Brain microvascular endothelial cell (primary cell): ENCODE results near the gene TMEM94.

Experiments used
- DNase-seq: peaks from one replicate; pipeline ENCODE4 v3.0.0-alpha.2; 2020
- H3K27ac ChIP-seq: fragments of 250-450 bp; sonication (Bioruptor Pico); 2 replicates; pipeline ENCODE4 v1.5.1; 2020; ENCODE audit warnings: mild to moderate bottlenecking, moderate library complexity
- H3K27me3 ChIP-seq: fragments of 250-450 bp; sonication (Bioruptor Pico); replicated peaks from 2 replicates; pipeline ENCODE4 v1.5.1; 2020; ENCODE audit warnings: mild to moderate bottlenecking
- H3K36me3 ChIP-seq: fragments of 250-450 bp; sonication (Bioruptor Pico); replicated peaks from 2 replicates; pipeline ENCODE4 v1.5.1; 2020; ENCODE audit warnings: mild to moderate bottlenecking
- H3K4me3 ChIP-seq: 2 replicates; pipeline ENCODE4 v1.5.1; 2011; ENCODE audit warnings: low read depth, mild to moderate bottlenecking, control low read depth, low read length, moderate library complexity
- in situ Hi-C: cut with HindIII; loops from 2 replicates; pipeline ENCODE4 v1.10.0; 2017; ENCODE audit warnings: low sequenced_read_pairs, low pct_ligation_motif_present
- TF ChIP-seq, protein P1 (sequence below): IDR thresholded peaks from 2 replicates; pipeline ENCODE4 v1.5.1; 2011; ENCODE audit warnings: low read depth, mild to moderate bottlenecking, moderate library complexity, low read length, control low read depth, inconsistent platforms; ENCODE audit errors: missing control alignments

The TMEM94 gene

DNA sequence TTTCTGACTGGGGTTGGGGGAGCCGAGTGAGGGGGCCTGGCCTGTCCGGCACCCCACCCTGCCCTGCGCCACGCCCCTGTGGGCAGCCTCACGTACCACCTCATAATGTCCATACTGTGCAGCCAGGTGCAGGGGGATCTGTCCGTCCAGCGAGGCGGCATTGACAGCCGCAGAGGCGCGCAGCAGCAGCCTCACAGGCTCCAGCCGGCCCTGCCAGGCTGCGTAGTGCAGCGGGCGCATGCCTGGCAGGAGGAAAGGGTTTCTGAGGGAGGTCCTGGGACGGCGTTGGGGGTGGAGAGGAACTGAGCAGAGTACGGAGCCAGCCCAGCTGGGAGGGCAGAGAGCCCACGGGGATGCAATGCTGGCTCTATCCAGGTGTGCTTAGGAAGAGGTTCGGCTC is 50.5 kb downstream of the TMEM94 start:
- TF ChIP-seq, protein P1, sequence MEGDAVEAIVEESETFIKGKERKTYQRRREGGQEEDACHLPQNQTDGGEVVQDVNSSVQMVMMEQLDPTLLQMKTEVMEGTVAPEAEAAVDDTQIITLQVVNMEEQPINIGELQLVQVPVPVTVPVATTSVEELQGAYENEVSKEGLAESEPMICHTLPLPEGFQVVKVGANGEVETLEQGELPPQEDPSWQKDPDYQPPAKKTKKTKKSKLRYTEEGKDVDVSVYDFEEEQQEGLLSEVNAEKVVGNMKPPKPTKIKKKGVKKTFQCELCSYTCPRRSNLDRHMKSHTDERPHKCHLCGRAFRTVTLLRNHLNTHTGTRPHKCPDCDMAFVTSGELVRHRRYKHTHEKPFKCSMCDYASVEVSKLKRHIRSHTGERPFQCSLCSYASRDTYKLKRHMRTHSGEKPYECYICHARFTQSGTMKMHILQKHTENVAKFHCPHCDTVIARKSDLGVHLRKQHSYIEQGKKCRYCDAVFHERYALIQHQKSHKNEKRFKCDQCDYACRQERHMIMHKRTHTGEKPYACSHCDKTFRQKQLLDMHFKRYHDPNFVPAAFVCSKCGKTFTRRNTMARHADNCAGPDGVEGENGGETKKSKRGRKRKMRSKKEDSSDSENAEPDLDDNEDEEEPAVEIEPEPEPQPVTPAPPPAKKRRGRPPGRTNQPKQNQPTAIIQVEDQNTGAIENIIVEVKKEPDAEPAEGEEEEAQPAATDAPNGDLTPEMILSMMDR = no peak
- Histone ChIP-seq H3K27me3 (no peaks in the 10 kb centered on the region), H3K4me3 (no peak overlapping the region), H3K36me3 (no peaks in the 10 kb centered on the region), H3K27ac (no peak overlapping the region)
- in situ Hi-C loops = no loop called here
- no peak for DNase-seq

DNA sequence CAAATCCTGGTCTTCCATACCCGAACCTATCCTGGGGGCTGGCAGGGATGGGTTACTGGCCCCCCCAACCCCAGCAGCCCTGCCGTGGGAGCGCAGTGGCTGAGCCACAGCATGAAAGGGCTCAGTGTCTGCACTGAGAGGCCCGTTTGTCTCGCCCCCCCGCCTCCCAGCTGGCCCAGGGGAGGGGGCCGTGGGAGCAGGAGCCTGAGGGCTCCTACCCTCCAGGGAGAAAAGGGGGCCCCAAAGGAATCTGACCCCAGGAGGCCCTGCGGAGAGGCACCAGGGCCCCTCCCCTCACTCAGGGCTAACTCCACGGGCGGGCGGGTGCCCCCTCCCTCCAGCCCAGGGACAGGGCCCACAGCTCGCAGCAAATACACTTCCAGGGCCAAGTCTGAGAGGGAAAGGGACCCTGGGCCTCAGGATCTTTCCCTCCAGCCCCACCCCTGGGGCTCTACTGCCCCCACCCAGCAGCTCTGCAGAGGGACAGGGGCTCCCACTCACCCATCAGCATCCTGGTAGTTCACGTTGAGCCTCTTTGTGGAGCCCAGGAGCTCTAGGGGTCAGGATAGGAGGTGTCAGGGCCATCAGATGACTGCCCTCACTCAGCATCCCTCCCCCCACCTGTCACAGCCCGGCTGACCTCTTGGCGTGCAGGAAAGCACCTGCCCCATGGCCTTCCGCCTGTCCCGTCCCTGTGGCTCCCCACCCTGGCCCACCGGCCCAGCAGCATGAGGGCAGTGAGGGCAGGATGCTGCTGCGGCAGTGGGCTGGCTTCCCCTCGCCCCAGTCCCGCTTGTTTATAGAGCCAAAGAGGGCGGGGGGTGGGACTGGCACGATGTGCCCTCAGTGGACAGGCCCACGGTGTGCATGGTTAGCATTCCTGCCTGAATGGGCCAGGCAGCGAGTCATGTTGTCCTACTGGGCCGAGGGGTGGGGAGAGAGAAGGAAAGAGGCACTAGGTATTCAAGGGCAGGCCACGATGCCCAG is 51.6 kb downstream of the TMEM94 start:
- Histone ChIP-seq H3K4me3 (no peak overlapping the region), H3K36me3 (no peaks in the 10 kb centered on the region), H3K27ac (no peak overlapping the region), H3K27me3 (no peaks in the 10 kb centered on the region)
- in situ Hi-C loops = no loop called here
- no peak for DNase-seq
- TF ChIP-seq, protein P1 = no peak

GRCh38 chr17:75508931-75509361 is 52.5 kb downstream of the TMEM94 start:
- no peak for DNase-seq
- no peaks in the 10 kb centered on the region for H3K27me3 ChIP-seq
- H3K36me3 ChIP-seq = no peaks in the 10 kb centered on the region
- in situ Hi-C loops = no loop called here
- H3K4me3 ChIP-seq = no peak overlapping the region
- H3K27ac ChIP-seq = no peak overlapping the region
- TF ChIP-seq, protein P1 = no peak

GRCh38 chr17:75509528-75510258 is 53.3 kb downstream of the TMEM94 start:
- in situ Hi-C loops = no loop called here
- no peak overlapping the region for H3K27ac ChIP-seq
- no peaks in the 10 kb centered on the region for H3K36me3 ChIP-seq
- TF ChIP-seq, protein P1 = no peak
- H3K4me3 ChIP-seq = no peak overlapping the region
- no peak for DNase-seq
- no peaks in the 10 kb centered on the region for H3K27me3 ChIP-seq

- no peaks in the 10 kb centered on the region for H3K36me3 ChIP-seq
- in situ Hi-C loops = no loop called here
These were observed 54.8 kb downstream of the TMEM94 start for GRCh38 chr17:75511270-75511609.

More at GRCh38 chr17:75511270-75511609, 54.8 kb downstream of the TMEM94 start:
- TF ChIP-seq, protein P1 = no peak
- Histone ChIP-seq H3K27me3 (no peaks in the 10 kb centered on the region), H3K4me3 (no peak overlapping the region), H3K27ac (no peak overlapping the region)
- no peak for DNase-seq
